MM.1S (cell line): ENCODE data around the gene WDR17.

ENCODE experiments used
- CTCF ChIP-seq: fragments of 300-600 bp; sonication (generic); IDR thresholded peaks from 2 replicates; pipeline ENCODE4 v1.5.1; 2016; ENCODE audit warnings: antibody characterized with exemption, low read length, mixed read lengths
- EZH2 ChIP-seq: fragments of 300-600 bp; sonication (generic); optimal IDR thresholded peaks from 2 replicates; pipeline ENCODE3; 2017; ENCODE audit warnings: low read depth, mild to moderate bottlenecking, antibody characterized with exemption, low read length, mixed read lengths

DNA sequence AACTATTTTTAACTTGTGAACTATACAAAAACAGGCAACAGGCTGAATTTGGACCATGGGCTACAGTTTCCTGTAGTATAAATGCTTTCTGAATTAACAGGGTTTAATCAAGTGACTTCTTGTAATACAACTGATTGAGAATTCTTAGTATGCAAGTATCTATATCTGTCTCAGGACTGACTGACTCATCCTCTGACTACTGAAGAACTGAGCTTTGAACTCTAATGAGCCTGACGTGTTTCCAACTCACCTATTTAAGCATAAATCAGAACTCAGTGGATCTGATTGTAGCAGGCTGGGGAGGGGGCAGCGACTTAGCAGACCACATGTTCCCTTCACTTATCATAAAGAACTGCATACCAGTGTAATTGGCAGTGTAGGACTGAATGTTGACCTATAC is 122.0 kb downstream of the WDR17 start:
- TF ChIP-seq CTCF = no peak
- TF ChIP-seq EZH2 = no peak
